Measurements from ENCODE around the gene CDH23. TPM values are rescaled to one million over a fixed set of nuclear protein-coding genes. Genes with fewer than 3 reads are reported as not detected.

Gene CDH23
- total RNA-seq, 1 donor from 2014 or later: not detected

- FAIRE-seq (no peak), DNase-seq (ENCODE audit: low read depth) (no peak)
- no peaks in the 10 kb centered on the region for H3K27me3 ChIP-seq (ENCODE audit: control insufficient read depth, insufficient read depth, low read length)
- TF ChIP-seq CTCF (IDR thresholded peaks at IDR 0.05; ENCODE audit: insufficient read depth, low read length, severe bottlenecking): no peak
- no peak overlapping the region for H3K4me3 ChIP-seq (ENCODE audit: low read depth, low read length)
- no peaks in the 10 kb centered on the region for H3K36me3 ChIP-seq (ENCODE audit: control insufficient read depth, insufficient read depth, low read length)
These were observed 299.1 kb downstream of the CDH23 start for GRCh38 chr10:71695502-71696476.

GRCh38 chr10:71696628-71697326 is 300.1 kb downstream of the CDH23 start:
- H3K36me3 ChIP-seq (ENCODE audit: control insufficient read depth, insufficient read depth, low read length): no peaks in the 10 kb centered on the region
- peak; percentile 94 for TF ChIP-seq CTCF (IDR thresholded peaks at IDR 0.05; ENCODE audit: insufficient read depth, low read length, severe bottlenecking)
- H3K27me3 ChIP-seq (ENCODE audit: control insufficient read depth, insufficient read depth, low read length): no peaks in the 10 kb centered on the region
- FAIRE-seq: no peak
- peak; percentile 20 for DNase-seq (ENCODE audit: low read depth)
- H3K4me3 ChIP-seq (ENCODE audit: low read depth, low read length): no peak overlapping the region

- H3K36me3 ChIP-seq (ENCODE audit: control insufficient read depth, insufficient read depth, low read length): no peaks in the 10 kb centered on the region
- DNase-seq (ENCODE audit: low read depth): no peak
- no peaks in the 10 kb centered on the region for H3K27me3 ChIP-seq (ENCODE audit: control insufficient read depth, insufficient read depth, low read length)
- FAIRE-seq: no peak
- no peak overlapping the region for H3K4me3 ChIP-seq (ENCODE audit: low read depth, low read length)
- no peak for TF ChIP-seq CTCF (IDR thresholded peaks at IDR 0.05; ENCODE audit: insufficient read depth, low read length, severe bottlenecking)
These were observed 301.4 kb downstream of the CDH23 start for GRCh38 chr10:71697938-71698709.

- H3K36me3 ChIP-seq (ENCODE audit: control insufficient read depth, insufficient read depth, low read length): no peaks in the 10 kb centered on the region
- DNase-seq (ENCODE audit: low read depth) (no peak), FAIRE-seq (no peak)
- H3K27me3 ChIP-seq (ENCODE audit: control insufficient read depth, insufficient read depth, low read length): no peaks in the 10 kb centered on the region
- no peak for TF ChIP-seq CTCF (IDR thresholded peaks at IDR 0.05; ENCODE audit: insufficient read depth, low read length, severe bottlenecking)
- H3K4me3 ChIP-seq (ENCODE audit: low read depth, low read length): no peak overlapping the region
These were observed 302.0 kb downstream of the CDH23 start for GRCh38 chr10:71698737-71699136.

GRCh38 chr10:71700731-71701368 is 304.1 kb downstream of the CDH23 start:
- DNase-seq (ENCODE audit: low read depth) (no peak), FAIRE-seq (no peak)
- no peaks in the 10 kb centered on the region for H3K27me3 ChIP-seq (ENCODE audit: control insufficient read depth, insufficient read depth, low read length)
- H3K36me3 ChIP-seq (ENCODE audit: control insufficient read depth, insufficient read depth, low read length): no peaks in the 10 kb centered on the region
- no peak for TF ChIP-seq CTCF (IDR thresholded peaks at IDR 0.05; ENCODE audit: insufficient read depth, low read length, severe bottlenecking)
- H3K4me3 ChIP-seq (ENCODE audit: low read depth, low read length): no peak overlapping the region
